B cell (primary cell): ENCODE data around the gene TRMO. TPM values are rescaled to one million over a fixed set of nuclear protein-coding genes. Genes with fewer than 3 reads are reported as not detected.

Experiments used
- ATAC-seq: fragments of 200-7000 bp; cut with Tn5 transposase; one replicate; pipeline ENCODE4 v1.10.0; 2021; ENCODE audit warnings: low read depth, mild to moderate bottlenecking, moderate number of reproducible peaks, moderate library complexity
- CTCF ChIA-PET: fragments of 350-600 bp; sonication (Branson Sonifier 250); formaldehyde crosslinking; loops from one replicate; lab custom pipeline; 2021; ENCODE audit warnings: antibody characterized with exemption, inconsistent platforms; lab: Charles Lee
- POLR2A ChIA-PET: fragments of 350-600 bp; sonication (Branson Sonifier 250); formaldehyde crosslinking; loops from one replicate; lab custom pipeline; 2021; ENCODE audit warnings: antibody characterized with exemption; lab: Charles Lee
- DNase-seq: peaks from one replicate; pipeline ENCODE4 v3.0.0; 2013
- H2AFZ ChIP-seq: 2 replicates; pipeline ENCODE4 v1.6.1; 2012; ENCODE audit warnings: mild to moderate bottlenecking, low read depth, low read length; ENCODE audit not compliant: insufficient read depth, poor library complexity, severe bottlenecking
- H3K27ac ChIP-seq, 2 donors: 1 replicate in 1 of 2; 2 replicates in 1 of 2; pipeline ENCODE4 v1.5.1; 2012 to 2013; ENCODE audit warnings: low read length in 2 of 2, mild to moderate bottlenecking in 2 of 2, moderate library complexity in 1 of 2
- H3K27me3 ChIP-seq, 4 experiments: fragments of 200-600 bp in 1 of 4; sonication (generic) in 1 of 4; replicated peaks in 1 of 4; 1 replicate in 2 of 4; 2 replicates in 2 of 4; pipeline versions ENCODE4 v1.6.1 to v1.7.0; 2013 to 2016; ENCODE audit warnings: low read length in 3 of 4, mild to moderate bottlenecking in 2 of 4, mixed read lengths in 1 of 4, moderate library complexity in 1 of 4; ENCODE audit not compliant: insufficient read depth in 4 of 4, control insufficient read depth in 3 of 4; ENCODE audit errors: control extremely low read depth in 1 of 4
- H3K36me3 ChIP-seq, 2 experiments: replicated peaks in 1 of 2; 1 replicate in 1 of 2; 2 replicates in 1 of 2; pipeline versions ENCODE4 v1.6.1 to v1.7.1; 2013; ENCODE audit warnings: low read length in 1 of 2; ENCODE audit not compliant: insufficient read depth in 2 of 2, control insufficient read depth in 1 of 2; ENCODE audit errors: control extremely low read depth in 1 of 2, extremely low read depth in 1 of 2
- H3K4me1 ChIP-seq, 2 donors: fragments of 200-600 bp in 1 of 2; sonication (generic) in 1 of 2; 1 replicate in 1 of 2; 2 replicates in 1 of 2; pipeline versions ENCODE4 v1.5.1 to v1.6.1; 2013 to 2017; ENCODE audit warnings: low read length in 2 of 2; ENCODE audit not compliant: control insufficient read depth in 2 of 2, insufficient read depth in 2 of 2
- H3K4me2 ChIP-seq: replicated peaks from 2 replicates; pipeline ENCODE3; 2012; ENCODE audit warnings: mild to moderate bottlenecking, low read depth, low read length; ENCODE audit not compliant: poor library complexity, severe bottlenecking
- H3K4me3 ChIP-seq, 5 experiments: fragments of 200-600 bp in 1 of 5; sonication (generic) in 1 of 5; 1 replicate in 3 of 5; 2 replicates in 2 of 5; pipeline versions ENCODE4 v1.5.1 to v1.7.0; 2011 to 2016; ENCODE audit warnings: low read length in 4 of 5, mild to moderate bottlenecking in 4 of 5, low read depth in 2 of 5, control low read depth in 1 of 5, moderate library complexity in 1 of 5; ENCODE audit not compliant: insufficient read depth in 1 of 5; ENCODE audit errors: control extremely low read depth in 1 of 5, extremely low read depth in 1 of 5
- H3K79me2 ChIP-seq: fragments of 200-600 bp; sonication (generic); one replicate; pipeline ENCODE4 v1.6.0; 2016; ENCODE audit warnings: low read length; ENCODE audit not compliant: control insufficient read depth, insufficient read depth
- H3K9ac ChIP-seq: fragments of 200-600 bp; sonication (generic); 2 replicates; pipeline ENCODE4 v1.6.1; 2017; ENCODE audit warnings: mild to moderate bottlenecking, low read length, moderate library complexity
- H3K9me3 ChIP-seq, 3 donors: one replicate each; pipeline versions ENCODE4 v1.6.1 to v1.7.1; 2013; ENCODE audit warnings: low read length in 2 of 3; ENCODE audit not compliant: control insufficient read depth in 2 of 3, insufficient read depth in 1 of 3; ENCODE audit errors: control extremely low read depth in 1 of 3
- H4K20me1 ChIP-seq: 2 replicates; pipeline ENCODE4 v1.6.0; 2012; ENCODE audit warnings: mild to moderate bottlenecking, low read length; ENCODE audit not compliant: insufficient read depth, control insufficient read depth, poor library complexity, severe bottlenecking
- H3K27ac Mint-ChIP-seq: one replicate; pipeline ENCODE4 v1.8.0; 2021; ENCODE audit warnings: mixed read lengths
- H3K27me3 Mint-ChIP-seq: one replicate; pipeline ENCODE4 v1.8.0; 2021; ENCODE audit warnings: mixed read lengths
- H3K4me1 Mint-ChIP-seq: one replicate; pipeline ENCODE4 v1.8.0; 2021; ENCODE audit warnings: mixed read lengths
- H3K4me3 Mint-ChIP-seq: one replicate; pipeline ENCODE4 v1.8.0; 2021; ENCODE audit warnings: mixed read lengths
- H3K9me3 Mint-ChIP-seq: one replicate; pipeline ENCODE4 v1.8.0; 2022; ENCODE audit warnings: mixed read lengths; ENCODE audit not compliant: insufficient read depth
- CTCF ChIP-seq: fragments of 200-600 bp; IDR thresholded peaks from one replicate; pipeline ENCODE4 v1.8.0; 2022; ENCODE audit warnings: antibody characterized with exemption, mild to moderate bottlenecking
- EZH2 ChIP-seq: IDR thresholded peaks from 2 replicates; pipeline ENCODE4 v1.6.1; 2012; ENCODE audit warnings: borderline replicate concordance, low read depth, mild to moderate bottlenecking, moderate library complexity, low read length; ENCODE audit not compliant: insufficient read depth, poor library complexity, severe bottlenecking
- WGBS: methylation state at CpG from one replicate; pipeline ENCODE4 v1.1.5; 2013; ENCODE audit warnings: missing lambda C conversion rate; ENCODE audit not compliant: insufficient coverage; 5-methylcytosine and 5-hydroxymethylcytosine counted together
- intact Hi-C: fragments of 100-400 bp; cut with micrococcal nuclease; formaldehyde crosslinking; loops from one replicate; pipeline ENCODE4 v1.10.0; 2022
- polyA plus RNA-seq: library from polyadenylated mRNA; depleted of rRNA; stranded (reverse); fragments of >200 nt; gene quantifications from 2 replicates; pipeline ENCODE4 v1.2.3, GENCODE V29; 2012
- total RNA-seq, 2 donors: library from RNA; stranded (reverse); fragments of 120-200 nt in 1 of 2; gene quantifications; 1 replicate in 1 of 2; 2 replicates in 1 of 2; pipeline versions ENCODE4 v1.2.3 to v1.2.4, GENCODE V29; 2013 to 2022

TRMO gene
- total and polyA plus RNA-seq, 2 donors (not counting 1 experiment from before 2014, with no cell fraction given): 16.9 to 42.3 TPM

DNA sequence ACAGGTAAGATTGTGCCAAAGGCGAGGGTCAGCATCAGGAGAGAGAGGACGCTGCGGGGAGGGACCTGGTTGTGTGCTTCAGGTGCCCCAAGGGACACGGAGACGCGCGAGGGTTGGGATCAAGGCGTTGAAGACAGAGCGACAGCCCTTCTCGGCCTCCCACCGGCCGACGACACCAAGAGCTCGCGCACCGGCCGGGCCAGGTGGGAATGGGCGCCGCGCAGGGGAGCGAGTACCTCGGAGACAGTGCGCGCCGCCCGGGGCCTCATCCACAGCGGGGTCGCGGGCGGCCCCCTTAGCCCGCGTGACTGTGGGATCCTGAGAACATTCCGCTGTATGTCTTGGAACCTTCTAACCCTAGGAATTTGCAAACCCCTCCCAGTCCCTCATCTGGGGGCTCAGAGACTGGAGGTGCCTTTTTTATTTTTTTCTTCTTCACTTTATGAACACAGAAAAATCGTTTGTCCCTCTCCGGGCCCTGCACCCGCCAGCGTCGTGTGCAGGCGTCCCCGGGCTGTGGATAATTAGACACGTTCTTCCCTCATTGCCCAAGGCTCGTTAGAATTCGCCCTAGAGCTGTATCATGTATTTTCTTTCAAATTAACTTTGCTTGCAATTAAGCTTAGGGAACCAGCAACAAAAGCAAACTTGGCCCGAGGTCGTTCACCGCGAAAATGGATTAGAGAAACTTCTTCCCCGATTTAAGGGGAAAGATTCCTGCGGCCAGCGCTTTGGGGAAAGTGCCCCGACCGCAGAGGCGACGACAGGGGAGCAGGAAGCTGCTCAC lies 64.5 kb downstream of the TRMO start:
- H3K4me3 Mint-ChIP-seq: no peak overlapping the region
- intact Hi-C loops: no loop called here
- no peaks in the 10 kb centered on the region for H3K36me3 ChIP-seq
- H3K27me3 Mint-ChIP-seq: peaks cover 64% of the 10 kb centered on the region
- no peak for ATAC-seq
- H3K27me3 ChIP-seq: peaks cover 0 to 80% (median 66%) of the 10 kb centered on the region in 4 experiments
- peak overlapping the region; percentile 14 for H2AFZ ChIP-seq
- H4K20me1 ChIP-seq: no peaks in the 10 kb centered on the region
- H3K9ac ChIP-seq: no peak overlapping the region
- H3K27ac Mint-ChIP-seq: no peak overlapping the region
- peaks cover 0 to 50% (median 10%) of the 10 kb centered on the region in 3 donors for H3K9me3 ChIP-seq
- peaks cover 17 to 41% of the 10 kb centered on the region in 2 donors for H3K4me1 ChIP-seq
- 9% methylated on average over 53 of the region's 54 CpGs for WGBS
- H3K27ac ChIP-seq: no peak overlapping the region
- peak; percentile 47 for DNase-seq
- H3K4me1 Mint-ChIP-seq: peaks cover 10% of the 10 kb centered on the region
- POLR2A ChIA-PET: no interaction called here
- H3K79me2 ChIP-seq: no peaks in the 10 kb centered on the region
- CTCF ChIA-PET: interaction anchor here (0.9 kb wide), 1 partner anchor 34 kb away, joined by 3 read pairs; no protein-coding TSS in a partner anchor
- TF ChIP-seq EZH2 (no peak), CTCF (no peak)
- H3K9me3 Mint-ChIP-seq: no peaks in the 10 kb centered on the region
- H3K4me2 ChIP-seq: peak overlapping the region; percentile 32
- H3K4me3 ChIP-seq: no peak overlapping the region
